Measurements from ENCODE around the gene CEMIP. TPM values are rescaled to one million over a fixed set of nuclear protein-coding genes. Genes with fewer than 3 reads are reported as not detected.

CEMIP gene
- total and polyA plus RNA-seq, 2 experiments from 2014 or later, result 0.27 to 2.1 TPM

- Mint-ChIP-seq H3K4me1 (peaks cover 2% of the 10 kb centered on the region; the same call in 2 of the 3 replicates), H3K27ac (no peak overlapping the region), H3K9me3 (peaks cover 10% of the 10 kb centered on the region; the same call in 2 of the 3 replicates), H3K27me3 (ENCODE audit: insufficient read depth, low read depth, poor library complexity) (no peaks in the 10 kb centered on the region), H3K36me3 (ENCODE audit: low read depth) (peaks cover 14% of the 10 kb centered on the region; the same call in 2 of the 3 replicates), H3K4me3 (no peak overlapping the region)
- DNase-seq (ENCODE audit: low spot score), result no peak
- Histone ChIP-seq H2AFZ (no peak overlapping the region), H3K27ac (ENCODE audit: low read depth) (no peak overlapping the region), H3K4me1 (ENCODE audit: insufficient read depth) (no peaks in the 10 kb centered on the region), H3F3A (replicated peaks; ENCODE audit: low read depth) (no peaks in the 10 kb centered on the region), H3K9me2 (ENCODE audit: insufficient read depth) (no peaks in the 10 kb centered on the region), H4K20me1 (replicated peaks; ENCODE audit: insufficient read depth) (no peaks in the 10 kb centered on the region), H3K4me3 (no peak overlapping the region), H3K4me2 (no peak overlapping the region), H3K36me3 (ENCODE audit: insufficient read depth) (no peaks in the 10 kb centered on the region; the same call in 1 of the 2 replicates), H3K79me2 (replicated peaks; ENCODE audit: insufficient read depth) (no peaks in the 10 kb centered on the region), H3K27me3 (ENCODE audit: insufficient read depth) (no peaks in the 10 kb centered on the region)
- ATAC-seq, result no peak
- TF ChIP-seq NANOG (IDR thresholded peaks at IDR 0.05; ENCODE audit: borderline replicate concordance) (no peak), EZH2 (IDR thresholded peaks at IDR 0.05; ENCODE audit: low read depth, unreplicated experiment) (no peak), ZNF462 (CRISPR knock-in tag; IDR thresholded peaks at IDR 0.05) (no peak), JUNB (IDR thresholded peaks at IDR 0.05; ENCODE audit: unreplicated experiment) (no peak), ETS1 (IDR thresholded peaks at IDR 0.05) (no peak), REST (IDR thresholded peaks at IDR 0.05; ENCODE audit: unreplicated experiment) (no peak), CREB1 (CRISPR knock-in tag; IDR thresholded peaks at IDR 0.05; ENCODE audit: low read depth) (no peak), STAT1 (IDR thresholded peaks at IDR 0.05; ENCODE audit: unreplicated experiment) (no peak), EZH2phosphoT487 (IDR thresholded peaks at IDR 0.05; ENCODE audit: unreplicated experiment) (no peak), ZNF331 (CRISPR knock-in tag; IDR thresholded peaks at IDR 0.05; ENCODE audit: low read depth) (no peak), POLR2AphosphoS5 (IDR thresholded peaks at IDR 0.05; ENCODE audit: low read depth) (no peak), ZNF114 (CRISPR knock-in tag; IDR thresholded peaks at IDR 0.05) (no peak), CTCF (conservative IDR thresholded peaks at IDR 0.05; ENCODE audit: low read depth in 2 of 2) (no peak)
Measured at GRCh38 chr15:80893777-80894176, 114.6 kb downstream of the CEMIP start.
